Neuronal stem cell (in vitro differentiated cells): Measurements from ENCODE around the gene IGSF9.
A peak's percentile ranks its signal among the peaks of the same experiment; 100 is the strongest.

Experiments
- DNase-seq: peaks from one replicate; pipeline ENCODE4 v3.0.0-alpha.2; 2013; ENCODE audit warnings: low spot score
- H2AFZ ChIP-seq: one replicate; pipeline ENCODE4 v1.6.1; 2013; ENCODE audit warnings: mild to moderate bottlenecking, low read length, inconsistent platforms
- H2AK5ac ChIP-seq: 2 replicates; pipeline ENCODE4 v1.6.1; 2013; ENCODE audit warnings: low read depth, mild to moderate bottlenecking, inconsistent platforms, low read length, moderate library complexity, mixed read lengths
- H2BK120ac ChIP-seq: 2 replicates; pipeline ENCODE4 v1.6.1; 2013; ENCODE audit warnings: low read depth, mild to moderate bottlenecking, inconsistent platforms, low read length, moderate library complexity, mixed read lengths
- H2BK12ac ChIP-seq: one replicate; pipeline ENCODE4 v1.6.1; 2013; ENCODE audit warnings: low read length, inconsistent platforms
- H2BK15ac ChIP-seq: 2 replicates; pipeline ENCODE4 v1.6.1; 2013; ENCODE audit warnings: mild to moderate bottlenecking, low read length, inconsistent platforms, mixed read lengths
- H2BK5ac ChIP-seq: one replicate; pipeline ENCODE4 v1.6.1; 2013; ENCODE audit warnings: inconsistent platforms, mild to moderate bottlenecking, low read length, moderate library complexity
- H3K14ac ChIP-seq: one replicate; pipeline ENCODE4 v1.6.1; 2013; ENCODE audit warnings: low read length, inconsistent platforms
- H3K18ac ChIP-seq: 2 replicates; pipeline ENCODE4 v1.6.1; 2013; ENCODE audit warnings: low read length, inconsistent platforms
- H3K23ac ChIP-seq: 2 replicates; pipeline ENCODE4 v1.6.1; 2013; ENCODE audit warnings: low read depth, mild to moderate bottlenecking, mixed read lengths, low read length, inconsistent platforms; ENCODE audit not compliant: poor library complexity
- H3K27ac ChIP-seq: replicated peaks from 3 replicates; pipeline ENCODE4 v1.5.1; 2013; ENCODE audit warnings: low read length, inconsistent platforms
- H3K27me3 ChIP-seq, 3 experiments: 2 replicates each; pipeline ENCODE4 v1.6.1; 2013; ENCODE audit warnings: low read length in 3 of 3, mild to moderate bottlenecking in 2 of 3, inconsistent platforms in 1 of 3, low read depth in 1 of 3, mixed read lengths in 1 of 3, moderate library complexity in 1 of 3; ENCODE audit not compliant: control insufficient read depth in 3 of 3, insufficient read depth in 3 of 3
- H3K36me3 ChIP-seq, 2 donors: replicated peaks in 1 of 2; 2 replicates each; pipeline ENCODE4 v1.6.1; 2013; ENCODE audit warnings: low read length in 2 of 2; ENCODE audit not compliant: control insufficient read depth in 2 of 2, insufficient read depth in 2 of 2
- H3K4ac ChIP-seq: 2 replicates; pipeline ENCODE4 v1.6.1; 2013; ENCODE audit warnings: inconsistent platforms, mild to moderate bottlenecking, low read length, moderate library complexity
- H3K4me1 ChIP-seq, 2 donors: 1 replicate in 1 of 2; 2 replicates in 1 of 2; pipeline ENCODE4 v1.6.1; 2013; ENCODE audit warnings: low read length in 2 of 2, low read depth in 1 of 2; ENCODE audit not compliant: control insufficient read depth in 2 of 2, insufficient read depth in 1 of 2
- H3K4me2 ChIP-seq: one replicate; pipeline ENCODE4 v1.6.1; 2013; ENCODE audit warnings: mild to moderate bottlenecking, low read length, inconsistent platforms; ENCODE audit not compliant: insufficient read depth, poor library complexity, severe bottlenecking
- H3K4me3 ChIP-seq, 2 donors: 2 replicates each; pipeline ENCODE4 v1.5.1; 2013; ENCODE audit warnings: low read length in 2 of 2, mild to moderate bottlenecking in 2 of 2, inconsistent platforms in 1 of 2, moderate library complexity in 1 of 2
- H3K79me1 ChIP-seq: one replicate; pipeline ENCODE4 v1.6.1; 2013; ENCODE audit warnings: low read depth, mild to moderate bottlenecking, inconsistent platforms, low read length, moderate library complexity
- H3K9ac ChIP-seq: one replicate; pipeline ENCODE4 v1.6.1; 2013; ENCODE audit warnings: mild to moderate bottlenecking, low read depth, low read length, inconsistent platforms; ENCODE audit not compliant: poor library complexity
- H3K9me3 ChIP-seq, 2 donors: replicated peaks in 1 of 2; 2 replicates each; pipeline versions ENCODE3 to v1.6.1; 2013; ENCODE audit warnings: low read length in 2 of 2, mild to moderate bottlenecking in 2 of 2, inconsistent platforms in 1 of 2, low read depth in 1 of 2, mixed read lengths in 1 of 2, moderate library complexity in 1 of 2; ENCODE audit not compliant: control insufficient read depth in 2 of 2, insufficient read depth in 1 of 2
- H4K8ac ChIP-seq: one replicate; pipeline ENCODE4 v1.6.1; 2013; ENCODE audit warnings: low read depth, mild to moderate bottlenecking, inconsistent platforms, low read length, moderate library complexity
- H4K91ac ChIP-seq: one replicate; pipeline ENCODE4 v1.6.1; 2013; ENCODE audit warnings: low read length, low read depth, mild to moderate bottlenecking, inconsistent platforms; ENCODE audit not compliant: poor library complexity
- WGBS, 2 donors: extraction: QIAGEN DNeasy Blood & Tissue Kit; methylation state at CpG; one replicate each; pipeline ENCODE4 v1.1.7; 2013; ENCODE audit warnings: missing lambda C conversion rate in 2 of 2, mixed read lengths in 1 of 2; ENCODE audit not compliant: insufficient read length in 2 of 2, insufficient replicate concordance in 1 of 2; ENCODE audit errors: extremely low coverage in 2 of 2; 5-methylcytosine and 5-hydroxymethylcytosine counted together

Gene IGSF9

GRCh38 chr1:159938905-159939677 is 6.3 kb downstream of the IGSF9 start:
- Histone ChIP-seq H4K91ac (no peak overlapping the region), H3K27ac (no peak overlapping the region), H3K18ac (no peak overlapping the region), H3K14ac (no peak overlapping the region), H3K23ac (no peak overlapping the region), H4K8ac (no peak overlapping the region), H3K4me3 (no peak overlapping the region), H2BK5ac (no peak overlapping the region), H2AFZ (no peak overlapping the region), H3K27me3 (no peaks in the 10 kb centered on the region), H2AK5ac (no peak overlapping the region), H3K4ac (no peak overlapping the region), H2BK15ac (no peak overlapping the region), H2BK120ac (no peak overlapping the region), H3K79me1 (peaks cover 4% of the 10 kb centered on the region), H3K9me3 (no peaks in the 10 kb centered on the region), H3K36me3 (peaks cover 12 to 19% of the 10 kb centered on the region in 2 donors), H3K9ac (no peak overlapping the region), H2BK12ac (no peak overlapping the region), H3K4me2 (no peak overlapping the region), H3K4me1 (peaks cover 29 to 48% of the 10 kb centered on the region in 2 donors)
- no CpG with 5 or more reads among the region's 6 CpGs for WGBS, 2 donors
- no peak for DNase-seq

GRCh38 chr1:159938211-159938852 is 7.1 kb downstream of the IGSF9 start:
- DNase-seq, result no peak
- Histone ChIP-seq H3K9me3 (no peaks in the 10 kb centered on the region), H2BK5ac (no peak overlapping the region), H3K9ac (peak overlapping the region; percentile 38), H3K4me3 (peak overlapping the region in 1 of 2 donors; percentile 24), H3K36me3 (peaks cover 16 to 24% of the 10 kb centered on the region in 2 donors), H4K8ac (no peak overlapping the region), H3K27ac (no peak overlapping the region), H2BK120ac (no peak overlapping the region), H3K23ac (no peak overlapping the region), H3K27me3 (peaks cover 0 to 2% (median 0%) of the 10 kb centered on the region in 3 experiments), H2AK5ac (no peak overlapping the region), H3K79me1 (peaks cover 2% of the 10 kb centered on the region), H3K18ac (no peak overlapping the region), H3K4me1 (peaks cover 29 to 45% of the 10 kb centered on the region in 2 donors), H2BK15ac (no peak overlapping the region), H3K4me2 (no peak overlapping the region), H3K4ac (no peak overlapping the region), H4K91ac (no peak overlapping the region), H3K14ac (no peak overlapping the region), H2BK12ac (no peak overlapping the region), H2AFZ (no peak overlapping the region)
- no CpG with 5 or more reads among the region's 7 CpGs for WGBS, 2 donors

GRCh38 chr1:159937054-159937750 is 8.2 kb downstream of the IGSF9 start:
- Histone ChIP-seq H3K79me1 (no peaks in the 10 kb centered on the region), H2BK15ac (peak overlapping the region; percentile 38), H3K23ac (no peak overlapping the region), H3K9ac (no peak overlapping the region), H3K18ac (peak overlapping the region; percentile 91), H3K36me3 (peaks cover 16 to 29% of the 10 kb centered on the region in 2 donors), H3K4me2 (no peak overlapping the region), H3K4ac (no peak overlapping the region), H3K4me3 (no peak overlapping the region), H3K27ac (no peak overlapping the region), H3K9me3 (no peaks in the 10 kb centered on the region), H3K14ac (peak overlapping the region; percentile 58), H2BK12ac (no peak overlapping the region), H2AK5ac (peak overlapping the region; percentile 94), H4K8ac (no peak overlapping the region), H2BK5ac (peak overlapping the region; percentile 44), H4K91ac (no peak overlapping the region), H3K27me3 (peaks cover 0 to 2% (median 0%) of the 10 kb centered on the region in 3 experiments), H2BK120ac (peak overlapping the region; percentile 37), H3K4me1 (peaks cover 28 to 38% of the 10 kb centered on the region in 2 donors), H2AFZ (peak overlapping the region; percentile 78)
- no peak for DNase-seq
- no CpG with 5 or more reads among the region's 4 CpGs for WGBS, 2 donors
